ENCODE data around the gene MKRN2. TPM values are rescaled to one million over a fixed set of nuclear protein-coding genes. Genes with fewer than 3 reads are reported as not detected.

MKRN2 gene
- polyA plus RNA-seq, 3 donors = 18.2 to 30.9 (median 29.6) TPM

DNA sequence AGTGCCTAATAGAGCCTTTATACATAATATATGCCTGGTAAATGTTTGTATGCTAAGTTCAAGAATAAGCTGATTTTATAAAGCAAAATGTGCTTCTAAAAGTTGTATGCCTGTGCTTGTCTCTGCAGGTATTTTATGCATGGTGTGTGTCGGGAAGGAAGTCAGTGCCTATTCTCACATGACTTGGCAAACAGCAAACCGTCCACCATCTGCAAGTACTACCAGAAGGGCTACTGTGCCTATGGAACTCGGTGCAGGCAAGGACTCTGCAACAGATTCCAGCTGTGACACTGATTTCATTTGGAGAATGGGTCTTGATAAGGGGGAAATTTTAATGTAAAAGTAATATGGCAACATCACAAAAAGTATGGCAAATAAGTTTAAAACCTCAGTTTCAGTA is 11.9 kb downstream of the MKRN2 start:
- H3K36me3 Mint-ChIP-seq = peaks cover 55 to 77% of the 10 kb centered on the region in 2 donors
- Histone ChIP-seq H3K9ac (ENCODE audit: insufficient read depth, low read length, poor library complexity, severe bottlenecking) (no peak overlapping the region), H3K27ac (ENCODE audit: low read depth in 1 of 2, low read length in 2 of 2) (no peak overlapping the region), H3K4me2 (replicated peaks; ENCODE audit: extremely low read depth, low read length, poor library complexity, severe bottlenecking) (no peak overlapping the region), H4K20me1 (ENCODE audit: insufficient read depth, low read length) (peaks cover 38% of the 10 kb centered on the region), H3K27me3 (ENCODE audit: control insufficient read depth in 2 of 2, insufficient read depth in 2 of 2, low read length in 2 of 2) (no peaks in the 10 kb centered on the region), H3K9me3 (replicated peaks in 1 of 2; ENCODE audit: control insufficient read depth in 1 of 2, insufficient read depth in 1 of 2, low read length in 2 of 2) (peaks cover 0 to 5% of the 10 kb centered on the region in 2 donors), H3K79me2 (ENCODE audit: insufficient read depth, low read length) (peaks cover 48% of the 10 kb centered on the region), H2AFZ (ENCODE audit: insufficient read depth, low read depth, low read length, poor library complexity, severe bottlenecking) (no peak overlapping the region), H3K4me1 (ENCODE audit: control insufficient read depth in 1 of 2, insufficient read depth in 2 of 2, low read length in 2 of 2) (no peaks in the 10 kb centered on the region), H3K36me3 (replicated peaks in 1 of 2; ENCODE audit: control insufficient read depth in 1 of 2, insufficient read depth in 2 of 2, low read length in 2 of 2) (peaks cover 40 to 65% of the 10 kb centered on the region in 2 donors), H3K4me3 (replicated peaks in 1 of 3; ENCODE audit: low read depth in 2 of 3, low read length in 3 of 3) (no peak overlapping the region)
- 100% methylated on average over 1 of the region's 3 CpGs for WGBS (ENCODE audit: insufficient coverage)
- peaks cover 7% of the 10 kb centered on the region for H3K4me1 Mint-ChIP-seq
- intact Hi-C loops (cut with micrococcal nuclease) = no loop called here
- no peak for DNase-seq
- H3K27me3 Mint-ChIP-seq (ENCODE audit: low read depth in 3 of 3) = peaks cover 0 to 2% (median 0%) of the 10 kb centered on the region in 3 donors
- no peak overlapping the region for H3K27ac Mint-ChIP-seq
- TF ChIP-seq, protein P1, sequence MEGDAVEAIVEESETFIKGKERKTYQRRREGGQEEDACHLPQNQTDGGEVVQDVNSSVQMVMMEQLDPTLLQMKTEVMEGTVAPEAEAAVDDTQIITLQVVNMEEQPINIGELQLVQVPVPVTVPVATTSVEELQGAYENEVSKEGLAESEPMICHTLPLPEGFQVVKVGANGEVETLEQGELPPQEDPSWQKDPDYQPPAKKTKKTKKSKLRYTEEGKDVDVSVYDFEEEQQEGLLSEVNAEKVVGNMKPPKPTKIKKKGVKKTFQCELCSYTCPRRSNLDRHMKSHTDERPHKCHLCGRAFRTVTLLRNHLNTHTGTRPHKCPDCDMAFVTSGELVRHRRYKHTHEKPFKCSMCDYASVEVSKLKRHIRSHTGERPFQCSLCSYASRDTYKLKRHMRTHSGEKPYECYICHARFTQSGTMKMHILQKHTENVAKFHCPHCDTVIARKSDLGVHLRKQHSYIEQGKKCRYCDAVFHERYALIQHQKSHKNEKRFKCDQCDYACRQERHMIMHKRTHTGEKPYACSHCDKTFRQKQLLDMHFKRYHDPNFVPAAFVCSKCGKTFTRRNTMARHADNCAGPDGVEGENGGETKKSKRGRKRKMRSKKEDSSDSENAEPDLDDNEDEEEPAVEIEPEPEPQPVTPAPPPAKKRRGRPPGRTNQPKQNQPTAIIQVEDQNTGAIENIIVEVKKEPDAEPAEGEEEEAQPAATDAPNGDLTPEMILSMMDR (IDR thresholded peaks at IDR 0.05) = no peak
- peaks cover 0 to 18% (median 6%) of the 10 kb centered on the region in 7 donors for H3K9me3 Mint-ChIP-seq
- no peak overlapping the region for H3K4me3 Mint-ChIP-seq

DNA sequence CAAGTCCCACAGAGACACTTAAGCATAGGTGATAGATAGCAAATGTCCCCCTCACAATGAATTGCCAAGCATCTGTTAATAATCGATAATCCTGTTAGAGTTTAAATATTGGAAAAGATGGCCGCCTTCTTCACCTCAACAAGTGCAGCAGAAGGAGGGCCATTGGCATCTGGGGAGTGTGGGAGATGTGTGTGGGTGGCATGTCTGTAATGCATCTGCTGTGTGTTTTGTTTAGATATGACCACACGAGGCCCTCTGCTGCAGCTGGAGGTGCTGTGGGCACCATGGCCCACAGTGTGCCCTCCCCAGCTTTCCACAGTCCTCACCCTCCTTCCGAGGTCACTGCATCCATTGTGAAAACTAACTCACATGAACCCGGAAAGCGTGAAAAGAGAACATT is 12.9 kb downstream of the MKRN2 start:
- H3K4me3 ChIP-seq (replicated peaks in 1 of 3; ENCODE audit: low read depth in 2 of 3, low read length in 3 of 3) = no peak overlapping the region
- no peak overlapping the region for H3K4me3 Mint-ChIP-seq
- no peak overlapping the region for H3K27ac ChIP-seq (ENCODE audit: low read depth in 1 of 2, low read length in 2 of 2)
- no peak overlapping the region for H3K9ac ChIP-seq (ENCODE audit: insufficient read depth, low read length, poor library complexity, severe bottlenecking)
- no peaks in the 10 kb centered on the region for H3K4me1 ChIP-seq (ENCODE audit: control insufficient read depth in 1 of 2, insufficient read depth in 2 of 2, low read length in 2 of 2)
- H3K27me3 ChIP-seq (ENCODE audit: control insufficient read depth in 2 of 2, insufficient read depth in 2 of 2, low read length in 2 of 2) = no peaks in the 10 kb centered on the region
- H3K4me1 Mint-ChIP-seq = peaks cover 6% of the 10 kb centered on the region
- peaks cover 65 to 82% of the 10 kb centered on the region in 2 donors for H3K36me3 Mint-ChIP-seq
- peaks cover 37% of the 10 kb centered on the region for H3K79me2 ChIP-seq (ENCODE audit: insufficient read depth, low read length)
- TF ChIP-seq, protein P1 (IDR thresholded peaks at IDR 0.05) = no peak
- H3K36me3 ChIP-seq (replicated peaks in 1 of 2; ENCODE audit: control insufficient read depth in 1 of 2, insufficient read depth in 2 of 2, low read length in 2 of 2) = peaks cover 51 to 76% of the 10 kb centered on the region in 2 donors
- peak overlapping the region in 1 of 7 donors; percentile 44 for H3K27ac Mint-ChIP-seq
- peaks cover 0 to 5% of the 10 kb centered on the region in 2 donors for H3K9me3 ChIP-seq (replicated peaks in 1 of 2; ENCODE audit: control insufficient read depth in 1 of 2, insufficient read depth in 1 of 2, low read length in 2 of 2)
- no peak overlapping the region for H3K4me2 ChIP-seq (replicated peaks; ENCODE audit: extremely low read depth, low read length, poor library complexity, severe bottlenecking)
- no peaks in the 10 kb centered on the region for H3K27me3 Mint-ChIP-seq (ENCODE audit: low read depth in 3 of 3)
- peaks cover 0 to 18% (median 6%) of the 10 kb centered on the region in 7 donors for H3K9me3 Mint-ChIP-seq
- intact Hi-C loops (cut with micrococcal nuclease) = no loop called here
- DNase-seq = no peak
- 100% methylated on average over 1 of the region's 6 CpGs for WGBS (ENCODE audit: insufficient coverage)
- no peak overlapping the region for H2AFZ ChIP-seq (ENCODE audit: insufficient read depth, low read depth, low read length, poor library complexity, severe bottlenecking)
- peaks cover 34% of the 10 kb centered on the region for H4K20me1 ChIP-seq (ENCODE audit: insufficient read depth, low read length)
